Hematopoietic multipotent progenitor cell treated with erythropoietin and hydrocortisone succinate and interleukin-3 and kit ligand, for 4 days (in vitro differentiated cells): ENCODE data around the gene THOC5.
A peak's percentile ranks its signal among the peaks of the same experiment; 100 is the strongest.
"Not testable (repeated sequence)": the region's sequence is repeated elsewhere in the genome, so short reads cannot be mapped to it uniquely, and the experiment has no call there.

Experiments
- DNase-seq: peaks from one replicate; pipeline ENCODE4 v3.0.0-alpha.2; 2015

Gene THOC5

DNA sequence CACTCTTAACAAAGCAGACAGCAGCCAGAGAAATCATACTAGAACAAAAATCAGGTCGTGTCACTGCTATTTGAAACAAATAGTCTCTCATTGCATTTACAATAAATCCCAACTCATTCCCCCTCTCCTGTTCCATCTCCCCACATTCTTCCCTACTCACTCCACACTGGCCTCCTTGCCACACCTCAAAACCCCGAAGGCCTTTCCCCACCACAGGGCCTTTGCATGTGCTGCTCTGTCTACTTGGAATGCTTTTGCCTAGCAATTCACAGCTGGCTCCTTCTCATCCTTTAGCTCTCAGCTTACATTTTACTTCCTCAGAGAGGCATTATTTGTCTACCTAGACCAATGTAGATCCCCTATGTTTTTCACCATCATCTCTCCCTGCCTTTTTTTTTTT, 6.3 kb upstream of the THOC5 start:
- no peak for DNase-seq

- DNase-seq = no peak
Observed at GRCh38 chr22:29559030-29559429, 5.5 kb upstream of the THOC5 start.

DNA sequence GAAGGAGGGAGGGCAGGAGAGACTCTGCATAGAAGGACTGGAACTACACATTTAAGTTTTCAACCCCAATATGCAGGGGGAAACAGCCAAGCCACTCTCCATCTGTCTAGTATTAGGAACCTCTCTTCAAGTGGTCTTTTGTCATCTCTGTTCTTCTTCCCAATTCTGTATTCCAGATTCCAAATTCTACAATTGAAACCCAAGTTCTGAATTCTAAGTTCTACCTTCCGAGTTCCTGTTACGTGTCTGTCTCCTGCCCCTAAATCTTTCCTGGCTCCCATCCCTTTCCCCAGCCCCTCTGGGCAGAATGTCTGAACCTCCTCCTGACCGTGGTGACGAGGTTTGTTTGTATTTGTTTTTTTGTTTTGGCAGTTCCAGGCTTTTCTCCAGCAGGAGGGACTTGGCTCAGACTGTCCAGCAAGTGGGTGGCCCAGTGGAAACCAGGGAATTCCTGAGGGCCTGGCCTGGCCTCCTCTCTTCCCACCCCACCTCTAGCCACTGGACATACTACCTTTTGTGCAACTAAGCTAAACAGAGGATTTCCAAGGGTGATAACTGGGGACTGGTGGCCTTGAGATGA, 1.6 kb upstream of the THOC5 start:
- no peak for DNase-seq

DNA sequence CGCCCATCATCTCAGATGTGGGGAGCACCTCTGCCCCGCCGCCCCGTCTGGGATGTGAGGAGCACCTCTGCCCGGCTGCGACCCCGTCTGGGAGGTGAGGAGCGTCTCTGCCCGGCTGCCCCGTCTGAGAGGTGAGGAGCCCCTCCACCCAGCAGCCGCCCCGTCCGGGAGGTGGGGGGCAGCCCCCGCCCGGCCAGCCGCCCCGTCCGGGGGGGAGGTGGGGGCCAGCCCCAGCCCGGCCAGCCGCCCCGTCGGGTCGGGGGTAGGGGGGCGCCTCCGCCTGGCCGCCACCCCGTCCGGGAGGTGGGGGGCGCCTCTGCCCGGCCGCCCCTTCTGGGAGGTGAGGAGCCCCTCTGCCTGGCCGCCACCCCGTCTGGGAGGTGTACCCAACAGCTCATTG, 1.2 kb downstream of the THOC5 start:
- DNase-seq = not testable (repeated sequence)

GRCh38 chr22:29550005-29550404, 3.6 kb downstream of the THOC5 start:
- DNase-seq = no peak

- not testable (repeated sequence) for DNase-seq
Observed at GRCh38 chr22:29545045-29545444, 8.5 kb downstream of the THOC5 start.

GRCh38 chr22:29541845-29542244, 11.7 kb downstream of the THOC5 start:
- peak; percentile 51 for DNase-seq

- DNase-seq = no peak
Observed at GRCh38 chr22:29539105-29539504, 14.5 kb downstream of the THOC5 start.

GRCh38 chr22:29536411-29536810, 17.1 kb downstream of the THOC5 start:
- DNase-seq = no peak

DNA sequence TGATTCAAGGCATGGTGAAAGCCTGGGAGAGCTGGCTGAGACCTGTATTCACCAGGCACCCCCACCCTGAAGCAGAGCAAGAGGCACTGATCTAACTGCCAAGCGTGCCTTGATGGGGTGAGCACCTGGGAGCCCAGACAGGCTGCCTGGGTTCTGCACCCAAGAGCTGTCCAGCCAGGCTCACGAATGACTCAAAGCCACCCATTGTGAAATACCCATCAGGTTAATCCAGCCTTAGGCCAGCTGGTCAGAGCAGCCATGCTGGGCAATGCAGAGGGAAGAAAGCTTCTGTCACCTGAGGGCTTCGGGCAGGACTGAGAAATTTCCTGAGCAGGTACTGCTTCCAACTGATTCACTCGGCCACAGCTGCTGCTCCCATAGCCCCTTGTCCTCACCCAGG, 22.1 kb downstream of the THOC5 start:
- DNase-seq = no peak

DNA sequence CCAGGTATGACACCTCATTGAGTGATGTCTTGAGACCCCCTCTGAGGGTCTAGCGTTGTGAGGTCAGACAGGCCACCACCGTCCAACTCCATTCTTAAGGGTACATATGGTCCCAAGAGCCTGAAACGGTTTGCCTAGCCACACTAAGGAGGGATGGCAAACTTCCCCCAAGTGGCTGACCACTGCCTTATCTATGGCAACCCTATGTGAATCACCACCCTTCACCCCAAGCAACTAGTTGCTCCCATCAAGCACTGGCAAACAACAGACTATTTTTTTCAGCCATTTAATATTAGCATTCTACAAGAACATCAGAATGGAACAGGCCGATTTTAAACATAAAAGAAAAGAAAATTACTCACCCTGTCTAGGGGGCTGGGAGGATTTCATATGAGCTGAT, 22.8 kb downstream of the THOC5 start:
- DNase-seq = peak; percentile 85

- DNase-seq = no peak
Observed at GRCh38 chr22:29528144-29528543, 25.4 kb downstream of the THOC5 start.

- peak; percentile 71 for DNase-seq
Observed at GRCh38 chr22:29524442-29525191, 28.9 kb downstream of the THOC5 start.

DNA sequence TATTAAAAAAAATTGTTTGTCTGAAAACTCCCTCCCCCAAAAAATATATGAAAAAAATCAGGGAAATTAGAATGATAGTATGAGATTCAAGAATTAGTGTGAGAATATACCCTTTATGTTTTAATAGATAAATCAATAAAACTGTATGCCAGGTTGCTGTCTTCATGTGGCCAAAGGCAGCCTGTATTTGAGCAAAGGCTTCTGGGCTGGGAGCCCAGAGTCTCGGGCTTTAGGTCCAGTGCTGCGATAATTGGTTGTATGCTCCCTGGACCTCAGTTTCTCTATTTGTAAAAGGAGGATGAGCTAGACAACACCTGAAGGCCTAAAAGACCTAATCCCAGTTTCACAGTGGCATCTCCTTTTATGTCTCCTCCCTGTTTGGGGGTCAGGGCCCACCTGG, 29.8 kb downstream of the THOC5 start:
- DNase-seq = no peak

DNA sequence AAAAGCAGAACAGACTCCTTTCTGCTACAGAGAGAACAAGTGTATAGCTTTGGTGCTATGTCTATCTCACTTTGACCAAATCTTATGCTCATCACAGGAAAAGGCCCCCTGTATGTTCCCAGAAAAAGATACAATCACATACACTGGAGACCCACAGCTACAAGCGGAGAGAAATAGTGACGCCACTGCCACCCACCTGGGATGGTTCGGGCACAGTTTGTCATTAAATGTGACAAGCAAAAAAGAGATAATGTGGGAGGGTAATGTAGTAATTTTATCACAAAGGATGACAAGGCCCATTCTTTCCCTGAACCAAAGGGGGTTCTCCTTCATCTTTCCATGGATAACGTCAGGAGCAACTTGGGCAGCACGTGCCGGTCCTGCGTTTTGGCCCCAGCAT, 32.0 kb downstream of the THOC5 start:
- no peak for DNase-seq

DNA sequence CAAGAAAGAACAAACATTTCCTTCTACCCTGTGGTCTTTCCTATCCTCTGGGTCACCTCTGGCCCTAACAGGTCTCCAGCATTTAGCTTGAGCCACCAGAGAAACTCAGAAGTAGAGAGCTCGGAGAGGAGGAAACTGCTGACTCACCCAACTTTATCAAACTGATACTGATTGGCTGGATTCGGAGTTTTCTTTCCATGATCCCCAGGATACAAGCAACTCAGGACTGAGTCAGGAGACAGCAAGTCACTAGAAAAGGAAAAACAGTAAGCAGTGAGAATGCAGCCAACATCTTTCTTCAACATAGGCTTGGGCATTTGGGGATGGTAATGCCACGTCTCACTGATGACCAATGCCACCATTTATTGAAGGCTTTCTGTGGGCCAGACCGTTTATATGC, 32.7 kb downstream of the THOC5 start:
- DNase-seq = no peak

DNA sequence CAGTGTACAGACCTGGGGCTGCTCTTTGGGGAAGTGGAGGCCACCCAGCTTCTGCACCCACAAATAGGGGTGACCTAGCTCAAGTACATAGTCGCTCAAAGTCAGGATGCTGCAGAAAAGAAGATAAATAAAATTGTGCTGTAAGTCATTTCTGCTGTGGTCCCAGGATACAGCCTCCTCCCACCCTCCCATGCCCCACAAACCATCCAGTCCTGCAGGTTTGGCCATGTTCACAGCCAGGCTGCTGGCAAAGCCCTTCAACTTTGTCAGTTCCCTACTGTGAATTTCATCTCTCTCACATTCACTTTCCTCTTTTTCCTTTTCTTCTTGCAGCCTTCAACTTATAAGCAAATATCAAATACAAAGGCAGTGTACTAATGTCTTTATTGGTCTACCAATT, 33.6 kb downstream of the THOC5 start:
- no peak for DNase-seq

DNA sequence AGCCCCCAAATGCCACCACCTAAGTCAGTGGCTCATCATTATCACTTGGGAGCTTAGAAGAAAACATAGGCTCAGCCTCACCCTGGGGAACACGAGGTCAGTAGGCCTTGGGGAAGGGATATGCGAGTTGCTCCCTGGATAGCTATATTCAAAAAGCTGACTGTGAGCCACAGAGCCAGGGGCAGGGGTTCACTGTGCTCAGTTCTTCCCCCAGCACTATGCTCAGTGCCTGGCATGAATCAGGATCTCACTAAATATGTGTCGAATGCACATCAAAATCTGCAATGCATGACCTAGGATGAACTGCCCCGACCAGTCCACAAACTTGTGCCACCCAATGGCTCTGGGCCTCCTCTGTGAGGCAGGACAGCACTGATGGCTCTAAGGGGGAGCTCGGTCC, 35.1 kb downstream of the THOC5 start:
- no peak for DNase-seq

GRCh38 chr22:29517215-29517908, 36.2 kb downstream of the THOC5 start:
- DNase-seq = no peak

DNA sequence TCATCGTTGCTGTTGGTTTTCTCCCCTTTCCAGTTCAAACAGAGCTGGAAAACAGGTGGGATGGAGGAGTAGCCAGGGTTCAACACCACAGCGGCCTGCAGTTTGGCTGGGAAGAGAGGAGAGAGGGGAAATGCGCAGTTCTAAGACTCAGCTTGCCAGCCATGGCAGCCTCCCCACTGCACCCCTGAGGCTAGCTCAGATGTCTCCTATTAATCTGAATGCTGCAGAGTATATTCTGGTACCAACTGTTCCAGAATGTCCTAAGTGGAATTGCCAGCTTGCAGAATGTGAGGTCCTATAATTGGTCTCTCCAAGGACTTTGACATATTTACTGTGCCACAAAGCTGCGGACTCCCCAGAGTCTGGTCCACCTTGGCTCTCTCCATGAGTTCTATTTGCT, 41.5 kb downstream of the THOC5 start:
- no peak for DNase-seq

DNA sequence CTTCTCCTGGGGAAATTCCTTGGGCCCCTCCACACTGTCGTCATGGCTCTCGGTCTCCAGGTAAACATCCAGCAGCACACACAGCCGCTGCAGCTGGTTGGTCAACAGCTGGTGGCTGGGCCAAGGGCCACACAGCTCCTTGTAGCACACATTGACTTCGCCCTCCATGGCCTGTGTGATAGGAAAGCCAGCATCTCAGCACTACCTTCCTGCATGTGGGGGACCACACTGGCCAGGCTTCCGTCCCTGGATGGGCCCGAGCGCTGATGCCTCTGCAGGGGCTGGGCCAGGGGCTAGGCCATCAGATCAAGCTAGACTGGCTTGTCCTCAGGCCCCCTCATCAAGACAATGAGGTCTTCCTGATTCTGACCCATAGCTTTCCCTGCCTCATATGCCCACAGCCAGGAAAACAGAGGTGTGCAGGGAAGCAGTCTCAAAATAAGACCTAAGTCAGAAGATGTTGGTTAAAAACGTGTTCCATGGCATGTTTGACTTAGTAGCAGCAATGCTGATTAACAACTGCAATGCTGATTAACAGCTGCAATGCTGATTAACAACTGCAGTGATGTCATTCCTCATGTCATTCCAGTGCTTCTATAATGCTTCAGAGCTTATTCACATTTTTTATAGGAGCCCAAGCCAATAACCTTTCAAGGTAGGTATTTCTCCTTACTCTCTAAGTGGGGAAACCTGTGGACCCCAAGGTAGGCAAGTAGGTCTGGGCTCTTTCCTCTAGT, 42.3 kb downstream of the THOC5 start:
- no peak for DNase-seq

DNA sequence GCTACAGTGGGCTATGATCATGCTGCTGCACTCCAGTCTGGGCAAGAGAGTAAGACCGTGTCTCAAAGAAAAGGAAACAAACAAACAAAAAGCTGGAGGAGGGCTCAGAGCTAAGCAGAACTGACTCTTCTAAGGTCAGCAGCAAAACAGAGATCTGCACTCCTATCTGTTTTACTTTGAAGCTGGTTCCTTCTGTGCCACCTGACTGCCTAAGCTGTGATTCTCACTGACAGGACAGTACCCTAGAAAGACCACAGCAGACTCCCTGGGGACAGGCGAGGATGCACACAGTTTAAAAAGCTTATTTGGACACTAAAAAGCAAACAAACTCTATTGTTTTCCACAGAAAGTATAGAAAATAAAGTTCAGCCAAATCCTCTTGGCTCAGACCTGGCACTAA, 43.0 kb downstream of the THOC5 start:
- DNase-seq = no peak

GRCh38 chr22:29509815-29510214, 43.7 kb downstream of the THOC5 start:
- no peak for DNase-seq

GRCh38 chr22:29509298-29509697, 44.3 kb downstream of the THOC5 start:
- DNase-seq = no peak
